GM18526 (cell line): ENCODE data around the gene IMMT.
A peak's percentile ranks its signal among the peaks of the same experiment; 100 is the strongest.

ENCODE experiments used
- POLR2A ChIP-seq: IDR thresholded peaks from 3 replicates; pipeline ENCODE4 v1.6.1; 2011; ENCODE audit not compliant: insufficient read length; ENCODE audit errors: extremely low read depth

IMMT gene

DNA sequence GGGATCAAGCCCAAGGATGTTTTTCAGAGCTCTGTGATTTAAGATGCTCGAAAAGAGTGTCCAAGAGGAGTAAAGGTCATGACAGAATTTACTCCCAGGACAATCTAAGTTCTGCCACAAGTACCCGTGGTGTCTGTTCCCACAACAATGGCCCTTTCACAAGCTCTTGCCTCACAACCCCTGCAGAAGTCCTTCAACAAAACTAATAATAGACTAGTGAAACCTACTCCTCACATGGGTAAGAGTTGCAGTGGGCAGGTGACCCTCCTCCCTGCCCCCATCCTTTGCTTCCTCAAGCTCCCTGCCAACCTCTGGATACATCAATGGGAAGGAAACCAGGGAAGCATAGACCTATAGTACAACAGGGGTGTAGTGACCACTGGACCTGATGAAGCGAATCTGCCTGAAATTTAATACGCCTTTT, 54.3 kb downstream of the IMMT start:
- no peak for TF ChIP-seq POLR2A

DNA sequence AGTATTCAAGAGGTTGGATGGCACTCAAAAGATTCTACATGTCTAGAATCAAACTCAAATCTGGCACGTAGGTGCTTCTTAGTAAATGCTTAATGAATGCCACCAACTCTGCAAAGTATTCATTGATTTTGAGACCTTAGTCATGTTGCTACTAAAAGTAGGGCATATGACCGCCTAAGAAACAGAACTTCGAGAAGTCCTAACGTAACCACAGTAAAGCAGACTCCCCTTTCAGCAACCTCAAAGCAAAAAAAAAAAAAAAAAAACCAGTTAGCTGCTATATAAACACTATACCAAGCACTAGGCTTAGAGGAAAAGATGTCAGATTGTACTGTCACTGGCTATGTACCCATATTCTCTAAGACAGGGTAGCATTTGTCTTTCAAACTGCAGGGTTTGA, 55.3 kb downstream of the IMMT start:
- TF ChIP-seq POLR2A: no peak

DNA sequence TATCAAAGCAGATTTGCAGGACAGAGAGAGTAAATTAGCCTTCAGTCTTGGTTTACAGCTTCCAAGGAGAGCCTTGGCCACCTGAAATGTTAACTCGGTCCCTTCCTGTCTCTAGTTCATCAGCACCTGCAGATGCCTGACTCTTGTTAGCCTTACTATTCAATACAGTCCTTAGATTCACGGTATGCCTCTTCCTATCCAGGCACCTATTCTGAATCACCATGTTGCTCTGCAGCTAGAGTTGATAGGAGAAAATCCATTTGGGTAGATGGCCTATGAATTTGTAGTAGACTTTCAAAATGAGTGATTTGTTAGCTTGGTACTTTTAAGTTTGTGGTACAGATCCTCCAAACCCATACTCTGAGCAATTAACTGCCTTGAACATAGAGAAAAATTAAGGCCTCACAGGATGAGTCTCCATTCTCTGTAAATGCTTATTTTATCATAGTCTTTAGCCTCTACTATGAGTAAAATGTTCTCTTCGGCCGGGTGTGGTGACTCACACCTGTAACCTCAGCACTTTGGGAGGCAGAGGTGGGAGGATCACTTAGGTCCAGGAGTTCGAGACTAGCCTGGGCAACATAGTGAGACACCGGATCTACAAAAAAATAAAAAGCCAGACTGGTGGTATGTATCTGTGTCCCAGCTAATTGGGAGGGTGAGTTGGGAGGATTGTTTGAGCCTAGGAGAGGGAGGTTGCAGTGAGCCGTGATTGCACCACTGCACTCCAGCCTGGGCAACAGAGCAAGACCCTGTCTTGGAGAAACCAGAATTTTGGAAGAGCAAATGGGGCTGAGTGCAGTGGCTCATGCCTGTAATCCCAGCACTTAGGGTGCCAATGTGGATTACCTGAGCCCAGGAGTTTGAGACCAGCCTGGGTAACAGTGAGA, 56.3 kb downstream of the IMMT start:
- no peak for TF ChIP-seq POLR2A

DNA sequence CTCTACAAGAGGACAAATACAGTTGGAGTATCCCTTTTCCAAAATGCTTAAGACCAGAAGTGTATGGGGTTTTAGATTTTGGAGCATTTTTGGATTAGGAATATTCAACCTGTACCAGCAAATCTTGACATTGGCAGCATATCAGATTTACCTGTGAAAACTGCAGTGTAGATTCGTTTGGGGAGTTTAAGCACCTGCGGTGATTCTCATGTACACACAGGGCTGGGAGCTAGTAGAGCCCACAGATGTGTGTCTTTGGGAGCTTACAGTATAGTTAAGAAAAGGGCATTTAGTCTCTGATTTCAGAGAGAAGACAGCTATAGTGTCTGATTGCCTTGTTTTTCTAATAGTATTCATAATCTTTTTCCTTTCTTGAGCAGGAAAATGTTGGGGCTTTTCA, 59.1 kb downstream of the IMMT start:
- TF ChIP-seq POLR2A: no peak

DNA sequence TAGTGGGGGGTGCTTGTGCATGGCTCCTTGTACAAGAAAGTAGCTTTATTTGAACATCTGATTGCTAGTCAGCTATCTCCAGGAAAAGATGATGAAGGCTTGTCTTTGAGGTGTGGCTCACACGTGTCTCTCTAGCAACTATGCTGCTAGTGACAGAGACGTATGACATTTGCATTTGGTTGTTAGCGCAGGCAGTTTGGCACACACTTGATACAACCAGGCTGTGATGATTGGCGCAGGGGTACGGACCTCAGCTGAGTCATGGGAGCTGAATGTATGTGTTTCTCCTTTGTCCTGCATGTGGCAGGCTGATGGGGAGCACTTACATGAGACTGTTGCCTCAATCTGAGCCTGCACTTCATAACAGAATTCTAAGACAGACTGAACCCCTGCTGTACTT, 59.6 kb downstream of the IMMT start:
- TF ChIP-seq POLR2A: no peak

DNA sequence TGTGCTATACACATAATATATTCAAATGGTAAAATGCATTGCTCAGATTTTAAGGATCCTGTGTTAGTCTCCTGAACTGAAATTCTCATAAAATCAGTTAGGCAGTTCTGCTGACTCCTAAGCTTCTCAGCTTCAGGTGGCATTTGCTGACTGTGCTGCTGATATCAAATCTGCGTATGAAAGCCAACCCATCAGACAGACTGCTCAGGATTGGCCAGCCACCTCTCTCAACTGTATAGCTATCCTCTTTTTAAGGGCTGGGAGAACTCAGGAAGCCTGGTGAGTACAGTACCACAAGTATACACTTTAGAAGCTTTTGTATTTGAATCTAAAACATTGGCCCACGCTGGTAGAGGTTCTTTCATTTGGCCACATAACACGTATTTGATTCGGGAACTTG, 60.6 kb downstream of the IMMT start:
- no peak for TF ChIP-seq POLR2A

DNA sequence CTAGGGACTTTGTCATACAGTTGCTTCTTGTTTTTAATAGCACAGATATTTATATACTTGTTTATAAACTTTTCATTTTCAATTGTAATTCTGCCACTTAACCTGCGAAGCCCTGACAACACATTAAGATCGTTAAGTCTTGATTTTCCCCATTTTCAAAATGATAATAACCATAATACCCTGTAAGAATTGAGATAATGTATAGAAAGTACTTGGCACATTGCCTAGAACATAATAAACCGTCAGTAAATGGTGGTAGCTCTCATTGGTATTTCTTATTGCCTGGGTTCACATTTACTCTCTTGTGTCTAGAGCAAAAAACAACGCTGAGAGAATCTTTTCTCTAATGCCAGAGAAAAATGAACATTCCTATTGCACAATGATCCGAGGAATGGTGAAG, 70.6 kb downstream of the IMMT start:
- TF ChIP-seq POLR2A: no peak

DNA sequence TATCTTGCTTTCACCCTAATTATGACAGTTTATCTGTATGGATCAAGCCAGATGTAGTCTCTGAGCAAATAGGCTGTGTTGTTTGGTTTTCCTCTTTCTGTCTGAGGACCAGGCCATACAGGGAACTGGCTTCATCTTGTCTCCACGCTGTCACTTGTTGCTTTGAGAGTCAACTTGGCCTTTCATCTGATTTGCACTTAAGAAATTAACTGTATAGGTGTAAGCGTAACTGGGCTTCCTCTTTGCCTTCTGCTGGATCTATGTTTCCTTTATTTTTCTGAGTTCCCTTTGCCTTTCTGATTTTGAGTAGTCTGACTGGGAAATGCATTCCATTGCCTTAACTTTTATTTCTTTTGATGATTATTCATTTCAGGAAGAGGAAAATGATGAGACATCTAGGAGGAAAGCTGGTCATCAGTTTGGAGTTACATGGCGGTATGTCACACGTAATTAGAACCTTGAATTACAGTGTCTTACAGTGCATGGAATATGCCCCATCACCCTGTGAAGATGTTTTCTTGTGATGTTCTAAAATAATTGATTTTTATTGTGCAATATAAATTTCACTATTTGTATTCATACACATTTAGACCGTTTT, 71.8 kb downstream of the IMMT start:
- no peak for TF ChIP-seq POLR2A

DNA sequence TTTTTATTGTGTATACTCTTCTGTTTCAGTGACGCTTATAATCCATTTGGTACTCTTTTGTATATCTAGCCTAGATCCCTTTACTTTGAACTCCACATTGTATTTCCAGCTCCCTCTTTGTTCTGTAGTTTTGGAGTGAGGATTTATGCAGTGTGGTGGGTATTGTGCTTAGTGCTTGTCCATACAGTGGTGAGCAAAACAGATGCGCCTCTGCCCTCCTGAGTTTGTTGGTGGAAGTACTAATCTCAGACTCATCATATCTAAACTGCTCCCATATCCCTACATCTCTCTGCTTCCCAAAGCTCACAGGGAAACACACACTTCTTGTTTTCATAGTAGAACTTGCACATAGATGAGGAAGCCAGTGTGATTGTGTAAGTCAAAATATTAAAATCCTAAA, 77.1 kb downstream of the IMMT start:
- no peak for TF ChIP-seq POLR2A

DNA sequence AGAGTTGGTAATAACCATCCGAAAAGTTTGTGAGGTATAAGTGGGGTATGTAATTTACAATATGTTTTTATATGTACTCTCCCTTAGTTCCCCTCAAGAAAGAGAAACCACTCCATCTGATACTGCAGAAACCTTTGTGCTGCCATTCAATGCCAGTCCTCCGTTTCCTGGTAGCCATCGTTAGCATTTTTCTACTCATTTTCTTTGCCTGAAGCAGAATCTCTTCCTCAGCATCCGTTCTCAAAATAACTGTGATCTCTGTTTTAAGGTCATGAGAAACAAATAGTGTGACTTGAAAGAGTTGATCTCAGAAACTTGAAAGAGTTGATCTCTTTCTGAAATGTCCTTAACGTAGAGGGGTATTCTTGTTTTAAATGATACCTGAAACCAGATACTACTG, 88.2 kb downstream of the IMMT start:
- TF ChIP-seq POLR2A: no peak

DNA sequence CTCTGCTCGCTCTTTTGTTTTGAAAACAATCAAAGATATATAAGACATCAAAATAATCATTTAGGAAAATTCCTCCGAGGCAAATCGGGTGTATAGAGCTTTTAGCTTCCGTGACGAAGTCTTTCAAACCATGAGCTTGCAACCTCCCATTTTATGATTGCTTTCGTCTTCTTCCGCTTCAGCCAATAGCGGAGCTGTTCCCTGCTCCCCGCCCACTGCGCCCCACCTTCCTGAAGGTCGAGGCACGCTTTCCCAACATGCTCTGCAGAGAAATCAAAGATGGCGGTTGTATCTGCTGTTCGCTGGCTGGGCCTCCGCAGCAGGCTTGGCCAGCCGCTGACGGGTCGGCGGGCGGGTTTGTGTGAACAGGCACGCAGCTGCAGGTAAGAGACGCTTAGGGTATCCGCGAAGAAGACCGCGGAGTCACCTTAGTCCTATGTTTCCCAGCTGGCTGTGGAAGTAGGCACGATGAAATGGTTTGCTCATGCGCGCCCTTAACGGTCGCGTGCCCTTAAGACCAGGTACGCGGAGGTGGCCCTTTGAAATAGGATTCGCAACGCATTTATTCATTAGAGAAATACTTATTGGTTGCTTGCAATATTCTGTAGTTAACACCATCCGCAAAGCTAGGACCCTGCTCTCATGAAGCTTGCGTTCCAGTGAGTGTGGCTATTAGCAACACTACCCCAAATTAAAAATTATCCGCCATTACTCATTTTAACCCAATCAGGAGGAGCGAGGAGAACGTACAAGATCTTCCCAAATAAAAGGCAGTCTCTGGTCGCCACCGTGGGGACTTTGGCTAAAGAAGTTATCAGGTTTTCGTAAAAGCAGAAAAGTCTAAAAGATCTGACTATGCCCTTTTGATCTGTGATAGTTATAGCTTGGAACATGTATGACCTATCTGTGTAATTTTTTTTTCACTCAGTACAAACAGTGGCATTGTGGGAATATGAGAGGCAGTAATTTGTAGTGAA, 89.0 kb downstream of the IMMT start, which contains the start of gene PTCD3:
TSS of gene PTCD3 (plus strand) at position 267 of the 977 bp plus-strand sequence. CDS start at position 280, 13 bp downstream.
- TF ChIP-seq POLR2A: peak; percentile 92

DNA sequence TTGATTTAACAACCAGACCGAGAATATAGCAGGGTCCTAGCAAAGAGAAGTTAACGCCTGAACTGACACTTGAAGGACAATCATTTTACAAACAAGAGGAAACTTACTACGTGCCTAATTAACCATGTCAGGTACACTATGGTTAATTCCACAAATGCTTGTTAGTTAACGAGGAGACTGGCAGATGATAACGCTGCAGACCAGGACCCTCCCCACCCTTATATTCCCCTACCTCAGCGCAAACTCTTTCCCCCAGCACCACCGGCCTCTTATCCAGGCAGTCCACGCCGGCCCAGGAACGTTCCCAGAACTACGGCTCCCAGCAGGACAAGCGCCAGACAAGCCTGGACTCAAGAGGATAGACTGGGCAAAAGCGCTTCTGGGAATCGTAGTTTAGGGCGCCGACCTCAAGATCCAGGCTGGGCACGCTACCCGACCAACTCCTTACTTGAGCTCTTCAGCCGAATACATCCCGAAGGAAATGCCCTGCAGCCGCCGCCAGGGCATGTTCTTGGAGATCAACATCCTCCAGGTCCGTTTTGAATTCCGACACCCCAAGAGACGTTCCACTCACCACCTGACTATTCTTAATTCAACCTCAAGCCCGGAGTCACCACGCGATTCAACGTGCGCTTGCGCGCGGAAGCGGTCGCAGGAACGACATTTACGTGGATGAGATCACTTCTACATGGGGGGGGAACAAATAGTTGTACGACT, 89.9 kb downstream of the IMMT start, which contains the start of gene POLR1A:
TSS of gene POLR1A (minus strand) at position 635 of the 717 bp plus-strand sequence. CDS start at position 525, 110 bp downstream.
- no peak for TF ChIP-seq POLR2A

DNA sequence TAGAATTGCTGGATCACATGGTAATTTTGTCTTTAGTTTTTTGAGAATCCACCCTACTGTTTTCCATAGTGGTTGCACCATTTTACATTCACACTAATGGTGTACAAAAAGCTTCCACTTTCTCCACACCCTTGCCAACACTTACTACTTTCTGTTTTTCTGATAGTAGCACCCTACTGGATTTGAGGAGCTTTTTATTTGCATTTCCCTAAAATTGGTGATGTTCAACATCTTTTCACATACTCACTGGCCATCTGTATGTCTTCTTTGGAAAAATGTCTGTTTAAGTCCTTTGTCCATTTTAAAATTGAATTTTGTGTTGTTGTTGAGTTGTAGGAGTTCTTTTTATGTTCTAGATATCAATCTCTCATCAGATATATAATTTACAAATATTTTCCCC, 93.1 kb downstream of the IMMT start:
- no peak for TF ChIP-seq POLR2A

DNA sequence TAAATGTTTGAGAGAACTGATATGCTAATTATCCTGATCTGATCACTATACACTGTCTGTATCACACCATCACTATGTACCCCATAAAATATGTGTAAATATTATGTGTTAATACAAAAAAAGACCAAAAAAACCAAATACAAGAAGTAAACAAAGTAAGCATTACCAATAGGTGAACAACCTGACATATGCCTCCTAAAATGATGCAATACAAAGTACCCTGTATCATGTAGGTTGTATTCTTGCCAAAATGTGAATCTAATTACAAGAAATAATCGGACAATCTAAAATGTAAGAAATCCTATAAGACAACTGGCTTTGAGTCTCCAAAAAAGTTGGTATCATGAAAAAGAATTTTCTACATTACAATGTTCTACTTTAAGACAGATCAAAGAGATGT, 97.3 kb downstream of the IMMT start:
- no peak for TF ChIP-seq POLR2A
